Left lung (tissue), 10 donors: Measurements from ENCODE around the gene ATAD3A. TPM values are rescaled to one million over a fixed set of nuclear protein-coding genes. Genes with fewer than 3 reads are reported as not detected.
"Not testable (repeated sequence)": the region's sequence is repeated elsewhere in the genome, so short reads cannot be mapped to it uniquely, and the experiment has no call there.

ENCODE experiments used
- ATAC-seq: fragments of 200-7000 bp; cut with Tn5 transposase; one replicate; pipeline ENCODE4 v1.9.1; 2020; ENCODE audit warnings: moderate library complexity
- DNase-seq, 4 donors: peaks; one replicate each; pipeline ENCODE4 v3.0.0-alpha.2; 2013 to 2020
- H3K27ac ChIP-seq, 2 donors: fragments of 200-600 bp; sonication (generic) in 1 of 2; one replicate each; pipeline versions ENCODE4 v1.5.0 to v1.8.0; 2020 to 2021
- H3K27me3 ChIP-seq, 2 donors: fragments of 200-600 bp; sonication (generic) in 1 of 2; one replicate each; pipeline versions ENCODE4 v1.5.0 to v1.8.0; 2020 to 2021
- H3K36me3 ChIP-seq, 2 donors: fragments of 200-600 bp; sonication (generic) in 1 of 2; one replicate each; pipeline versions ENCODE4 v1.5.0 to v1.8.0; 2020 to 2021
- H3K4me1 ChIP-seq, 2 donors: fragments of 200-600 bp; one replicate each; pipeline ENCODE4 v1.8.0; 2021
- H3K4me3 ChIP-seq, 2 donors: fragments of 200-600 bp; sonication (generic) in 1 of 2; one replicate each; pipeline versions ENCODE4 v1.5.0 to v1.8.0; 2020 to 2021; ENCODE audit warnings: mild to moderate bottlenecking in 1 of 2
- H3K9me3 ChIP-seq, 2 donors: fragments of 200-600 bp; sonication (generic) in 1 of 2; one replicate each; pipeline versions ENCODE4 v1.5.0 to v1.8.0; 2020 to 2021
- intact Hi-C, 2 donors: fragments of 100-400 bp; cut with DNase I; formaldehyde crosslinking; loops; one replicate each; pipeline versions ENCODE4 v1.11.2 to v1.14.2; 2022
- polyA plus RNA-seq, 6 donors: library from polyadenylated mRNA; unstranded; fragments of 120-200 nt; gene quantifications; one replicate each; pipeline ENCODE4 v1.2.1, GENCODE V29; 2013; ENCODE audit not compliant: insufficient read length in 6 of 6
- total RNA-seq, 2 donors: library from RNA; stranded (reverse); fragmentation: NEBNext Ultra II Directional; extraction: Animal tissue kit (Norgen Biotek cat#: 25700); gene quantifications; one replicate each; pipeline ENCODE4 v1.2.1, GENCODE V29; 2021
- TF ChIP-seq, protein P1 (sequence below), 2 donors: fragments of 200-600 bp; sonication (generic) in 1 of 2; IDR thresholded peaks; one replicate each; pipeline versions ENCODE4 v1.5.0 to v1.8.0; 2021; ENCODE audit warnings: antibody characterized with exemption in 2 of 2
- donor health status: DM: no; HTN: yes; CAD: no.
- donor health status: DM: no; HTN: no; CAD: no.

Gene ATAD3A
- total and polyA plus RNA-seq, 8 donors: 12.1 to 37.8 (median 20.1) TPM

DNA sequence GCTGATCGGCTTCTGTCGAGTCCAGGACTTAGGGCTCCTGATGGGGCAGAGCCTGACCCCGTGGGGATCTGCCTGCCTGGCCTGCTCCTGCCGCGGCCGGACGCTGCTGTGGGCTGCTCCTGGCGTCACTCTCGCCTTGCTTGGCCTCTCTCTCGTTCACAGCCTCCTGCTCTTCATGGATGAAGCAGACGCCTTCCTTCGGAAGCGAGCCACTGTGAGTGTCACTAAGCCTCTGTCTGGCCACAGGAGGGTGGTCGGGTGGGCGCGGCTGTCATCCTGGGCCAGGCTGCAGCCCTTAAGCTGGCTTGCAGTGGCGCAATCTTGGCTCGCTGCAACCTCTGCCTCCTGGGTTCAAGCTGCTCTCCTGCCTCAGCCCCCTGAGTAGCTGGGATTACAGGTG, 24.3 kb upstream of the ATAD3A start:
- Histone ChIP-seq H3K27me3 (no peaks in the 10 kb centered on the region), H3K4me1 (no peaks in the 10 kb centered on the region), H3K36me3 (peaks cover 0 to 98% of the 10 kb centered on the region in 2 donors), H3K4me3 (no peak overlapping the region), H3K9me3 (peaks cover 0 to 8% of the 10 kb centered on the region in 2 donors), H3K27ac (no peak overlapping the region)
- intact Hi-C loops: no loop called here
- ATAC-seq (no peak), DNase-seq (no peak)
- TF ChIP-seq, protein P1, sequence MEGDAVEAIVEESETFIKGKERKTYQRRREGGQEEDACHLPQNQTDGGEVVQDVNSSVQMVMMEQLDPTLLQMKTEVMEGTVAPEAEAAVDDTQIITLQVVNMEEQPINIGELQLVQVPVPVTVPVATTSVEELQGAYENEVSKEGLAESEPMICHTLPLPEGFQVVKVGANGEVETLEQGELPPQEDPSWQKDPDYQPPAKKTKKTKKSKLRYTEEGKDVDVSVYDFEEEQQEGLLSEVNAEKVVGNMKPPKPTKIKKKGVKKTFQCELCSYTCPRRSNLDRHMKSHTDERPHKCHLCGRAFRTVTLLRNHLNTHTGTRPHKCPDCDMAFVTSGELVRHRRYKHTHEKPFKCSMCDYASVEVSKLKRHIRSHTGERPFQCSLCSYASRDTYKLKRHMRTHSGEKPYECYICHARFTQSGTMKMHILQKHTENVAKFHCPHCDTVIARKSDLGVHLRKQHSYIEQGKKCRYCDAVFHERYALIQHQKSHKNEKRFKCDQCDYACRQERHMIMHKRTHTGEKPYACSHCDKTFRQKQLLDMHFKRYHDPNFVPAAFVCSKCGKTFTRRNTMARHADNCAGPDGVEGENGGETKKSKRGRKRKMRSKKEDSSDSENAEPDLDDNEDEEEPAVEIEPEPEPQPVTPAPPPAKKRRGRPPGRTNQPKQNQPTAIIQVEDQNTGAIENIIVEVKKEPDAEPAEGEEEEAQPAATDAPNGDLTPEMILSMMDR (IDR thresholded peaks at IDR 0.05): no peak

DNA sequence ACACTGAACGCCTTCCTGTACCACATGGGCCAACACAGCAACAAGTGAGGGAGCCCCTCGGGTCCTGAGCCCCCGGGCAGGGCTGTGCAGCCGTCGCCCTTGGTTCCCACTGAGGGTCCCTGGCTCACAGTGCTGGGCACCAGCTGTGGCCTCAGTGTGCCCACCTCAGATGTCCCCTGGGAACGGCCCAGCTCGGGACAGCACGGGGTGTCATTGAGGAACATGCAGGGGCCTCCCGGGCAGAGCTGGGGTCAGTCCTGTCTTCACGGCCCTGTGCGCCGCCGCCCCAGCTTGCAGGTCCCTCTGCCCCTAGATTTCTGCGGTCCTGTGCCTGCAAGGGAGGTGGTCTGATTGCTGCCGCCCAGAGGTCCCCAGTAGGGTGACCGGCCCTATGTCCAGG, 22.7 kb upstream of the ATAD3A start:
- H3K36me3 ChIP-seq: peaks cover 0 to 98% of the 10 kb centered on the region in 2 donors
- H3K4me3 ChIP-seq: no peak overlapping the region
- no peaks in the 10 kb centered on the region for H3K27me3 ChIP-seq
- intact Hi-C loops: no loop called here
- H3K9me3 ChIP-seq: peaks cover 0 to 20% of the 10 kb centered on the region in 2 donors
- DNase-seq (no peak), ATAC-seq (no peak)
- TF ChIP-seq, protein P1 (IDR thresholded peaks at IDR 0.05): no peak
- H3K4me1 ChIP-seq: no peaks in the 10 kb centered on the region
- no peak overlapping the region for H3K27ac ChIP-seq

DNA sequence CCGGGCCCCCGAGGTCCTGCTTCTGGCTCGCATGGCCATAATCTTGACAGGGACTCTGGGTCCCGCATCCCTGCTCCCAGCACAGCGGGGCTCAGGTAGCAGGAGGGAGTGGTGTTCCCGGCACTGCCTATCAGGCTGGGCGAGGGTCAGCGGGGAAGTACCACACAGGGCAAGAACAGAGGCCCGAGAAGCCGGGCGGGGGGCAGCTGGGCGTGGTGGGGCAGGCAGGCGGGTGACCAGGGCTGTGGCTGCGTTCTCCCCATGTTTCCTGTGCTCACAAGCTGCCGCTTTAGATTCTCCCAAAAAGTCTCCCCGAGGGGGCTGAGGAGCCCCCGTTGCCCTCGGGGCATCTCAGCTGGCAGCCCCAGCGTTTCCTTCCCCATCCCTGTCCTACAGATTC, 22.1 kb upstream of the ATAD3A start:
- no peaks in the 10 kb centered on the region for H3K4me1 ChIP-seq
- no peaks in the 10 kb centered on the region for H3K27me3 ChIP-seq
- no peak overlapping the region for H3K27ac ChIP-seq
- TF ChIP-seq, protein P1 (IDR thresholded peaks at IDR 0.05): no peak
- peaks cover 0 to 99% of the 10 kb centered on the region in 2 donors for H3K36me3 ChIP-seq
- no peak for DNase-seq
- no peak overlapping the region for H3K4me3 ChIP-seq
- intact Hi-C loops: no loop called here
- peaks cover 0 to 20% of the 10 kb centered on the region in 2 donors for H3K9me3 ChIP-seq
- no peak for ATAC-seq

DNA sequence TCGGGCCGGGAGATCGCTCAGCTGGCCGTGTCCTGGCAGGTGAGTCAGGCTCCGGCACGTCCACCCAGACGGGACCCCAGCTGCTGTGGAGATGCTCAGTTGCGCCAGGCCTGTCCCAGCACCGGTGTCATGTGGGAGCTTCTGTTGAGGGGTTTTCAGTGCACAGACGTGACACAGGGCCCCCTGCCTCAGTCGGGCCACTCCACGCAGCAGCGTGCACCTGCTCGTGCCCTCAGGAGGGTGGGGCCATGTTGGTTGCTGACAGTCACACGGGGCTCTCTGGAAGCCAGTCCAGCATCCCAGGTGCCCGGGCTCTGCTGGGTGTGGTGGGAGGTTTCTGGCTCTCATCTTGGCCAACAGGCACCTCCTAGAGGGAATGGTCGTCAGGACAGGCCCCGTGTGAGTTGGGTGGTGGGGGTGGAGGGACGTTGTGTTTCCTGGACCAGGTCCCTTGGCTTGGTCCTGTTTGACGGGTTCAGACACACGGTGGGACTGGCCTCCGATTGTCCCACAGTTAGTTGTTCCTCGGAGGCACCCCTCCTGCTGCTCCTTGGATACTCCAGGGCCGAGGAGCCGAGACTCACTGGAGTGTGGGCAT, 21.2 kb upstream of the ATAD3A start:
- ATAC-seq (no peak), DNase-seq (no peak)
- intact Hi-C loops: no loop called here
- no peak overlapping the region for H3K4me3 ChIP-seq
- H3K27me3 ChIP-seq: no peaks in the 10 kb centered on the region
- TF ChIP-seq, protein P1 (IDR thresholded peaks at IDR 0.05): no peak
- peaks cover 0 to 20% of the 10 kb centered on the region in 2 donors for H3K9me3 ChIP-seq
- no peak overlapping the region for H3K27ac ChIP-seq
- peaks cover 0 to 99% of the 10 kb centered on the region in 2 donors for H3K36me3 ChIP-seq
- H3K4me1 ChIP-seq: no peaks in the 10 kb centered on the region

GRCh38 chr1:1491601-1492000, 20.4 kb upstream of the ATAD3A start:
- ATAC-seq (no peak), DNase-seq (no peak)
- Histone ChIP-seq H3K27ac (no peak overlapping the region), H3K4me1 (no peaks in the 10 kb centered on the region), H3K4me3 (no peak overlapping the region), H3K27me3 (no peaks in the 10 kb centered on the region), H3K9me3 (peaks cover 0 to 20% of the 10 kb centered on the region in 2 donors), H3K36me3 (peaks cover 0 to 97% of the 10 kb centered on the region in 2 donors)
- TF ChIP-seq, protein P1 (IDR thresholded peaks at IDR 0.05): no peak
- intact Hi-C loops: no loop called here

DNA sequence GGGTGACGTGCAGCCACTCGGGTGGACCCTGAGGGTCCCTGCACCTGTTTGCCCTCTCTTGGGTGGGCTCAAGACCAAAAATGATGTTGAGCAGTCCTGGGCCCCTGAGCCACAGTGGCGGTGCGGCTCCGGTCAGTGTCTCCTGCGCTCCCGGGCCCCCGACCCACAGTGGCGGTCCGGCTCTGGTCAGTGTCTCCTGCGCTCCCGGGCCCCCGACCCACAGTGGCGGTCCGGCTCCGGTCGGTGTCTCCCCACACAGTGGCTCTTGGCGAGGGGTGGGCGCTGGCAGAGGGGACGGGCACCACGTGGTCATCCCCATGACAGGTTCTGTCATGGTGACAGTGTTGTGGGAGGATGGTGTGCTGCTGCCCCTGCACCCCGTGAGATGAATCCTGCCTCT, 17.7 kb upstream of the ATAD3A start:
- DNase-seq, H3K27ac ChIP-seq, H3K4me1 ChIP-seq, ATAC-seq, intact Hi-C loops, H3K27me3 ChIP-seq, H3K4me3 ChIP-seq: not testable (repeated sequence)
- H3K36me3 ChIP-seq: peaks cover 0 to 70% of the 10 kb centered on the region in 2 donors
- peaks cover 0 to 20% of the 10 kb centered on the region in 2 donors for H3K9me3 ChIP-seq

DNA sequence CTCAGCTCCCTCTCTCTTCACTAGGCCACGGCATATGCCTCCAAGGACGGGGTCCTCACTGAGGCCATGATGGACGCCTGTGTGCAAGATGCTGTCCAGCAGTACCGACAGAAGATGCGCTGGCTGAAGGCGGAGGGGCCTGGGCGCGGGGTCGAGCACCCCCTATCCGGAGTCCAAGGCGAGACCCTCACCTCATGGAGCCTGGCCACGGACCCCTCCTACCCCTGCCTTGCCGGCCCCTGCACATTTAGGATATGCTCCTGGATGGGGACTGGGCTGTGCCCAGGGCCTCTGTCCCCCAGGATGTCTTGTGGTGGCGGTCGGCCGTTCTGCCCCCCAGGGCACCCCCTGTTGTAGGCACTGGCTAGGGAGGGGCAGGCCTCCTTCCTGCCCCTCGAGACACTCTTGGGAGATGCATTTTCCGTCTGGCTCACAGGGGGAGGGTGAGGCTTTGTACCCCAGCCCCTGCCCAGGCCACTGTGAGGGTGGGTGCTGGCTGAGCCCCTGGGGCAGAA, 16.4 kb upstream of the ATAD3A start:
- DNase-seq, H3K4me1 ChIP-seq, H3K27ac ChIP-seq, H3K4me3 ChIP-seq, H3K27me3 ChIP-seq, intact Hi-C loops, ATAC-seq: not testable (repeated sequence)
- H3K9me3 ChIP-seq: peaks cover 0 to 20% of the 10 kb centered on the region in 2 donors
- peaks cover 0 to 58% of the 10 kb centered on the region in 2 donors for H3K36me3 ChIP-seq
